Panc1 (cell line): ENCODE results near the gene CYP24A1. TPM values are rescaled to one million over a fixed set of nuclear protein-coding genes. Genes with fewer than 3 reads are reported as not detected.
"Not testable (repeated sequence)": the region's sequence is repeated elsewhere in the genome, so short reads cannot be mapped to it uniquely, and the experiment has no call there.

Experiments used
- ATAC-seq: fragments of 200-7000 bp; cut with Tn5 transposase; 2 replicates; pipeline ENCODE4 v1.9.1; 2020; ENCODE audit warnings: mild to moderate bottlenecking, moderate library complexity
- BruUV-seq: library from RNA; stranded (reverse); fragments of 400-500 nt; replicated peaks from 2 replicates; lab custom pipeline; 2021; lab: Mats Ljungman, UMichigan
- CTCF ChIA-PET: fragments of 300-600 bp; sonication (Branson Sonifier 250); formaldehyde crosslinking; loops from one replicate; lab custom pipeline; 2022; ENCODE audit warnings: antibody characterized with exemption; lab: Charles Lee
- POLR2A ChIA-PET: fragments of 300-600 bp; sonication (Branson Sonifier 250); formaldehyde crosslinking; loops from one replicate; lab custom pipeline; 2022; ENCODE audit warnings: antibody characterized with exemption; lab: Charles Lee
- DNase-seq: peaks from one replicate; pipeline ENCODE4 v3.0.0-alpha.2; 2010; ENCODE audit warnings: low read depth, low spot score
- H3K27ac ChIP-seq: 2 replicates; pipeline ENCODE4 v1.5.1; 2011; ENCODE audit warnings: mild to moderate bottlenecking, low read length, inconsistent platforms
- H3K27me3 ChIP-seq: fragments of 200-500 bp; sonication (Bioruptor generic); 2 replicates; pipeline ENCODE4 v1.6.0; 2014; ENCODE audit warnings: low read length, inconsistent platforms; ENCODE audit not compliant: control insufficient read depth, insufficient read depth
- H3K36me3 ChIP-seq: fragments of 200-500 bp; sonication (Bioruptor generic); 2 replicates; pipeline ENCODE4 v1.5.1; 2014; ENCODE audit warnings: inconsistent platforms, mild to moderate bottlenecking, low read length, moderate library complexity; ENCODE audit not compliant: control insufficient read depth, insufficient read depth
- H3K4me1 ChIP-seq: 2 replicates; pipeline ENCODE4 v1.5.1; 2011; ENCODE audit warnings: inconsistent platforms, mild to moderate bottlenecking, low read length, moderate library complexity; ENCODE audit not compliant: control insufficient read depth, insufficient read depth
- H3K4me3 ChIP-seq, 2 experiments: 2 replicates each; pipeline ENCODE4 v1.5.1; 2011 to 2012; ENCODE audit warnings: low read depth in 2 of 2, low read length in 2 of 2, mild to moderate bottlenecking in 2 of 2, inconsistent platforms in 1 of 2, moderate library complexity in 1 of 2
- H3K9me3 ChIP-seq: fragments of 200-500 bp; sonication (Bioruptor generic); 2 replicates; pipeline ENCODE4 v1.5.1; 2014; ENCODE audit warnings: low read depth, mild to moderate bottlenecking, inconsistent platforms, low read length, moderate library complexity; ENCODE audit not compliant: control insufficient read depth, insufficient read depth
- POLR2AphosphoS5 ChIP-seq: IDR thresholded peaks from 2 replicates; pipeline ENCODE4 v1.6.1; 2012; ENCODE audit warnings: mild to moderate bottlenecking, low read depth, low read length, moderate library complexity
- SIN3A ChIP-seq: IDR thresholded peaks from 2 replicates; pipeline ENCODE4 v1.6.1; 2012; ENCODE audit warnings: low read depth, mild to moderate bottlenecking, low read length, moderate library complexity, borderline replicate concordance; ENCODE audit not compliant: insufficient read depth
- TCF7L2 ChIP-seq: IDR thresholded peaks from 2 replicates; pipeline ENCODE4 v1.6.1; 2011; ENCODE audit warnings: mild to moderate bottlenecking, low read depth, low read length, inconsistent platforms
- in situ Hi-C: cut with HindIII; loops from 2 replicates; pipeline ENCODE4 v1.10.0; 2016; ENCODE audit warnings: low sequenced_read_pairs, low pct_unique_long_range_greater_than_20kb
- intact Hi-C: fragments of 100-400 bp; cut with micrococcal nuclease; formaldehyde crosslinking; loops from one replicate; pipeline ENCODE4 v1.10.0; 2022; ENCODE audit not compliant: unreplicated experiment
- total RNA-seq: library from RNA; stranded (reverse); gene quantifications from one replicate; pipeline ENCODE4 v1.2.1, GENCODE V29; 2021; ENCODE audit not compliant: unreplicated experiment
- TF ChIP-seq, protein P1 (sequence below), 2 experiments: IDR thresholded peaks; 2 replicates each; pipeline ENCODE4 v1.6.1; 2011 to 2012; ENCODE audit warnings: low read depth in 2 of 2, control low read depth in 1 of 2, low read length in 1 of 2, mild to moderate bottlenecking in 1 of 2, moderate library complexity in 1 of 2; ENCODE audit not compliant: insufficient read depth in 1 of 2
- TF ChIP-seq, protein P2 (sequence below): fragments of 450-650 bp; IDR thresholded peaks from 2 replicates; pipeline ENCODE4 v1.5.1; 2017; ENCODE audit warnings: mild to moderate bottlenecking

Gene CYP24A1
- total RNA-seq, 1 experiment from 2014 or later = 3.0 TPM

DNA sequence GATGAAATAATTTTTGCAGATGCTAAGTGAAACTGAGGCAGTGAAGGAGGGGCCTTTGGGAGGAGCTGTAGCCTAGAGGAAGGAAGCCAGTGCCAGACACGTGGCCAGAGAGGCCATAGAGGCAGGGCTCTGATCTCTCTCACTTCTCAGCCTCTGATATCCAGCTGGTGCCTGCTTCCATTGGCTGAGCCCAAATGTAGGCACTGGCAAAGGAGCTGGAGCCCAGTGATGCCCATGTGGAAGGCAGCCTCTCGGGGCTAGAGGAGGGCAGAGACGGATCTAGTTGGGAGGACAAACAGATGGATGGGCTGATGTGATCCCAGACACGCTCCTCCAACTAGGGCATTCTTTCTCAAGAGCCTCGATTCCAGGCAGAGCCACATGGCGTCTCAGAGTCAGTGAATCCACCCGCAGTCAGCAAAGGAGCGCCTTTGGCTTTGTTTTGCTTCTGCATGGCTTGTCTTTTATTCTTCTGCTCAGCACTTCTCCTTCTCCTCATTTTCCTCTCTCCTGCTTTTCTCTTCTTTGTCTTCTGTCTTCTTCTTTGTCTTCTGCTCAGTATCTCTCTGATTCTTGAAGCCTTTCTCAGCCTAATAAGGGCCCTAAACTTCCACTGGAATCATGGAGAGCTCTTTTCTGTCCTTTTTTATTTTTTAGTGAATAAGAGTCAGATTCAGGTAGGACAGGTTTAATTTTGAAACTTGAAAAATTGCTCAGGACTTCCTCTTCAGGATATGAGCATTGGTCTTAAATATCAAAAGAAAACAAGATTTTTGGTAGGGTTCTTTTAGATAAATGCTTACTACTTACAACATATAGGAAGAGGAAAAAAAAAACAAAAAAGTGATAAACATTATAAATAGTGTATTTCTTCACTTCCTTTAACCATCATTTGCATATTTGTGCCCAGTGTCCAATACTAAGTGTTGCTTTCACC lies 41.8 kb downstream of the CYP24A1 start:
- ChIA-PET POLR2A (no interaction called here), CTCF (no interaction called here)
- ATAC-seq (no peak), DNase-seq (no peak)
- H3K27me3 ChIP-seq = no peaks in the 10 kb centered on the region
- no peaks in the 10 kb centered on the region for H3K36me3 ChIP-seq
- 0 out of 2 replicates have a peak, but pooled peaks cover 3% of the 10 kb centered on the region for H3K4me1 ChIP-seq
- TF ChIP-seq, protein P1, sequence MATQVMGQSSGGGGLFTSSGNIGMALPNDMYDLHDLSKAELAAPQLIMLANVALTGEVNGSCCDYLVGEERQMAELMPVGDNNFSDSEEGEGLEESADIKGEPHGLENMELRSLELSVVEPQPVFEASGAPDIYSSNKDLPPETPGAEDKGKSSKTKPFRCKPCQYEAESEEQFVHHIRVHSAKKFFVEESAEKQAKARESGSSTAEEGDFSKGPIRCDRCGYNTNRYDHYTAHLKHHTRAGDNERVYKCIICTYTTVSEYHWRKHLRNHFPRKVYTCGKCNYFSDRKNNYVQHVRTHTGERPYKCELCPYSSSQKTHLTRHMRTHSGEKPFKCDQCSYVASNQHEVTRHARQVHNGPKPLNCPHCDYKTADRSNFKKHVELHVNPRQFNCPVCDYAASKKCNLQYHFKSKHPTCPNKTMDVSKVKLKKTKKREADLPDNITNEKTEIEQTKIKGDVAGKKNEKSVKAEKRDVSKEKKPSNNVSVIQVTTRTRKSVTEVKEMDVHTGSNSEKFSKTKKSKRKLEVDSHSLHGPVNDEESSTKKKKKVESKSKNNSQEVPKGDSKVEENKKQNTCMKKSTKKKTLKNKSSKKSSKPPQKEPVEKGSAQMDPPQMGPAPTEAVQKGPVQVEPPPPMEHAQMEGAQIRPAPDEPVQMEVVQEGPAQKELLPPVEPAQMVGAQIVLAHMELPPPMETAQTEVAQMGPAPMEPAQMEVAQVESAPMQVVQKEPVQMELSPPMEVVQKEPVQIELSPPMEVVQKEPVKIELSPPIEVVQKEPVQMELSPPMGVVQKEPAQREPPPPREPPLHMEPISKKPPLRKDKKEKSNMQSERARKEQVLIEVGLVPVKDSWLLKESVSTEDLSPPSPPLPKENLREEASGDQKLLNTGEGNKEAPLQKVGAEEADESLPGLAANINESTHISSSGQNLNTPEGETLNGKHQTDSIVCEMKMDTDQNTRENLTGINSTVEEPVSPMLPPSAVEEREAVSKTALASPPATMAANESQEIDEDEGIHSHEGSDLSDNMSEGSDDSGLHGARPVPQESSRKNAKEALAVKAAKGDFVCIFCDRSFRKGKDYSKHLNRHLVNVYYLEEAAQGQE (IDR thresholded peaks at IDR 0.05; ENCODE audit: insufficient read depth in 1 of 2, low read depth in 2 of 2, low read length in 1 of 2) = no peak
- no peak for TF ChIP-seq SIN3A
- no peak for TF ChIP-seq POLR2AphosphoS5
- H3K9me3 ChIP-seq = no peaks in the 10 kb centered on the region; the same call in 1 of the 2 replicates
- in situ Hi-C loops = no loop called here
- no peak overlapping the region for H3K27ac ChIP-seq
- no TSS peak for BruUV-seq
- intact Hi-C loops = no loop called here
- no peak overlapping the region for H3K4me3 ChIP-seq

DNA sequence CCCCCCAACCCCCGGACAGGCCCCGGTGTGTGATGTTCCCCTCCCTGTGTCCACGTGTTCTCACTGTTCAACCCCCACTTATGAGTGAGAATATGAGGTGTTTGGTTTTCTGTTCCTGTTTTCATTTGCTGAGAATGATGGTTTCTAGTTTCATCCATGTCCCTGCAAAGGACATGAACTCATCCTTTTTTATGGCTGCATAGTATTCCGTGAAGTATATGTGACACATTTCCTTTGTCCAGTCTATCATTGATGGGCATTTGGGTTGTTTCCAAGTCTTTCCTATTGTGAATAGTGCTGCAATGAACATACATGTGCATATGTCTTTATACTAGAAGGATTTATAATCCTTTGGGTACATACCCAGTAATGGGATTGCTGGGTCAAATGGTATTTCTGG lies 42.7 kb downstream of the CYP24A1 start:
- DNase-seq, in situ Hi-C loops, intact Hi-C loops, H3K4me1 ChIP-seq, H3K9me3 ChIP-seq, H3K36me3 ChIP-seq, ATAC-seq, H3K27ac ChIP-seq, H3K27me3 ChIP-seq, CTCF ChIA-PET, POLR2A ChIA-PET, H3K4me3 ChIP-seq, BruUV-seq: not testable (repeated sequence)

DNA sequence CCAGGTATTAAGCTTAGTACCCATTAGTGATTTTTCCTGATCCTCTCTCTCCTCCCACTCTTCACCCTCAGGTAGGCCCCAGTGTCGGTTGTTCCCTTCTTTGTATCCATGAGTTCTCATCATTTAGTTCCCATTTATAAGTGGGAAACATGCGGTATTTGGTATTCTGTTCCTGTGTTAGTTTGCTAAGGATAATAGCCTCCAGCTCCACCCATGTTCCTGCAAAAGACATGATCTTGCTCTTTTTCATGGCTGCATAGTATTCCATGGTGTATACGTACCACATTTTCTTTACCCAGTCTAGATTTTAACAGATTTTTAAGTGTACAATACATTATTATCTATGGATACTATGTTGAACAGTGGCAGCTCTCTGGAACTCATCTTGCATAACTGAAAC lies 44.4 kb downstream of the CYP24A1 start:
- BruUV-seq = no TSS peak
- no peaks in the 10 kb centered on the region; the same call in 1 of the 2 replicates for H3K9me3 ChIP-seq
- in situ Hi-C loops = no loop called here
- ChIA-PET CTCF (no interaction called here), POLR2A (no interaction called here)
- DNase-seq (no peak), ATAC-seq (no peak)
- TF ChIP-seq POLR2AphosphoS5 (no peak), SIN3A (no peak), TCF7L2 (no peak)
- TF ChIP-seq, protein P1 (IDR thresholded peaks at IDR 0.05; ENCODE audit: insufficient read depth in 1 of 2, low read depth in 2 of 2, low read length in 1 of 2) = no peak
- TF ChIP-seq, protein P2, sequence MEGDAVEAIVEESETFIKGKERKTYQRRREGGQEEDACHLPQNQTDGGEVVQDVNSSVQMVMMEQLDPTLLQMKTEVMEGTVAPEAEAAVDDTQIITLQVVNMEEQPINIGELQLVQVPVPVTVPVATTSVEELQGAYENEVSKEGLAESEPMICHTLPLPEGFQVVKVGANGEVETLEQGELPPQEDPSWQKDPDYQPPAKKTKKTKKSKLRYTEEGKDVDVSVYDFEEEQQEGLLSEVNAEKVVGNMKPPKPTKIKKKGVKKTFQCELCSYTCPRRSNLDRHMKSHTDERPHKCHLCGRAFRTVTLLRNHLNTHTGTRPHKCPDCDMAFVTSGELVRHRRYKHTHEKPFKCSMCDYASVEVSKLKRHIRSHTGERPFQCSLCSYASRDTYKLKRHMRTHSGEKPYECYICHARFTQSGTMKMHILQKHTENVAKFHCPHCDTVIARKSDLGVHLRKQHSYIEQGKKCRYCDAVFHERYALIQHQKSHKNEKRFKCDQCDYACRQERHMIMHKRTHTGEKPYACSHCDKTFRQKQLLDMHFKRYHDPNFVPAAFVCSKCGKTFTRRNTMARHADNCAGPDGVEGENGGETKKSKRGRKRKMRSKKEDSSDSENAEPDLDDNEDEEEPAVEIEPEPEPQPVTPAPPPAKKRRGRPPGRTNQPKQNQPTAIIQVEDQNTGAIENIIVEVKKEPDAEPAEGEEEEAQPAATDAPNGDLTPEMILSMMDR = no peak
- no peaks in the 10 kb centered on the region for H3K27me3 ChIP-seq
- no peak overlapping the region for H3K4me3 ChIP-seq
- no peak overlapping the region for H3K27ac ChIP-seq
- intact Hi-C loops = no loop called here
- no peaks in the 10 kb centered on the region for H3K36me3 ChIP-seq
- H3K4me1 ChIP-seq = 0 out of 2 replicates have a peak, but pooled peaks cover 3% of the 10 kb centered on the region
